ENCODE results near the gene FYB1. TPM values are rescaled to one million over a fixed set of nuclear protein-coding genes. Genes with fewer than 3 reads are reported as not detected.

Gene FYB1
- total RNA-seq, 2 experiments from 2014 or later, result 0.16 TPM; not detected in 1

- H3K36me3 ChIP-seq (ENCODE audit: insufficient read depth, low read length), result peaks cover 15% of the 10 kb centered on the region
- H3K27ac ChIP-seq (ENCODE audit: low read depth, low read length, poor library complexity, severe bottlenecking), result peak within 1 kb of the TSS; percentile 81
- ChIA-PET POLR2A (no interaction called here), CTCF (ENCODE audit: unreplicated experiment) (no interaction called here)
- peak within 1 kb of the TSS; percentile 75 for H2AFZ ChIP-seq (ENCODE audit: low read length)
- H3K4me3 ChIP-seq (ENCODE audit: low read depth, low read length, poor library complexity, severe bottlenecking), result peak within 1 kb of the TSS; percentile 96
- H4K20me1 ChIP-seq (ENCODE audit: insufficient read depth, low read length), result peaks cover 27% of the 10 kb centered on the region
- H3K4me1 ChIP-seq (ENCODE audit: insufficient read depth, low read length, poor library complexity, severe bottlenecking), result peaks cover 39% of the 10 kb centered on the region
- no peaks in the 10 kb centered on the region for H3K9me2 ChIP-seq (ENCODE audit: insufficient read depth, low read length)
- intact Hi-C loops (cut with micrococcal nuclease; ENCODE audit: unreplicated experiment), result loop anchor here (10.0 kb wide), 1 partner anchor 619 kb away; no protein-coding TSS in a partner anchor
- BruUV-seq (replicated peaks), result no TSS peak
- TF ChIP-seq EZH2phosphoT487 (IDR thresholded peaks at IDR 0.05; ENCODE audit: borderline replicate concordance, low read depth, low read length) (no peak), CTCF (conservative IDR thresholded peaks at IDR 0.05; ENCODE audit: low read length) (no peak)
- DNase-seq (ENCODE audit: low spot score), result peak; percentile 92
- H3K9me3 ChIP-seq (ENCODE audit: low read length), result no peaks in the 10 kb centered on the region
- H3K79me2 ChIP-seq (ENCODE audit: insufficient read depth, low read depth, low read length), result peaks cover 41% of the 10 kb centered on the region
- H3K4me2 ChIP-seq (ENCODE audit: low read length), result peak within 1 kb of the TSS; percentile 97
Observed at GRCh38 chr5:39074017-39074814, 145.1 kb downstream of the FYB1 start, which contains the start of gene RICTOR. Gene RICTOR, minus strand, starts transcription at chr5:39074399. Its CDS starts 22 bp downstream, at chr5:39074377.

- Histone ChIP-seq H3K4me2 (ENCODE audit: low read length) (peak overlapping the region; percentile 97), H3K4me3 (ENCODE audit: low read depth, low read length, poor library complexity, severe bottlenecking) (peak overlapping the region; percentile 96), H3K9me2 (ENCODE audit: insufficient read depth, low read length) (no peaks in the 10 kb centered on the region), H3K9me3 (ENCODE audit: low read length) (no peaks in the 10 kb centered on the region), H3K36me3 (ENCODE audit: insufficient read depth, low read length) (peaks cover 19% of the 10 kb centered on the region), H4K20me1 (ENCODE audit: insufficient read depth, low read length) (peaks cover 27% of the 10 kb centered on the region), H3K27ac (ENCODE audit: low read depth, low read length, poor library complexity, severe bottlenecking) (peak overlapping the region; percentile 81), H3K4me1 (ENCODE audit: insufficient read depth, low read length, poor library complexity, severe bottlenecking) (peaks cover 39% of the 10 kb centered on the region), H2AFZ (ENCODE audit: low read length) (no peak overlapping the region; the same call in 1 of the 2 replicates), H3K79me2 (ENCODE audit: insufficient read depth, low read depth, low read length) (peaks cover 46% of the 10 kb centered on the region)
- BruUV-seq (replicated peaks), result no TSS peak
- ChIA-PET CTCF (ENCODE audit: unreplicated experiment) (no interaction called here), POLR2A (interaction anchor here (1.4 kb wide), 1 partner anchor 33 kb away, joined by 7 read pairs; no protein-coding TSS in a partner anchor)
- TF ChIP-seq CTCF (conservative IDR thresholded peaks at IDR 0.05; ENCODE audit: low read length), result no peak
- no peak for TF ChIP-seq EZH2phosphoT487 (IDR thresholded peaks at IDR 0.05; ENCODE audit: borderline replicate concordance, low read depth, low read length)
- DNase-seq (ENCODE audit: low spot score), result no peak
- intact Hi-C loops (cut with micrococcal nuclease; ENCODE audit: unreplicated experiment), result loop anchor here (10.0 kb wide), 1 partner anchor 619 kb away; no protein-coding TSS in a partner anchor
Observed at GRCh38 chr5:39073767-39074016, 145.7 kb downstream of the FYB1 start.
